ENCODE results near the gene ADCY2.

ADCY2 gene

DNA sequence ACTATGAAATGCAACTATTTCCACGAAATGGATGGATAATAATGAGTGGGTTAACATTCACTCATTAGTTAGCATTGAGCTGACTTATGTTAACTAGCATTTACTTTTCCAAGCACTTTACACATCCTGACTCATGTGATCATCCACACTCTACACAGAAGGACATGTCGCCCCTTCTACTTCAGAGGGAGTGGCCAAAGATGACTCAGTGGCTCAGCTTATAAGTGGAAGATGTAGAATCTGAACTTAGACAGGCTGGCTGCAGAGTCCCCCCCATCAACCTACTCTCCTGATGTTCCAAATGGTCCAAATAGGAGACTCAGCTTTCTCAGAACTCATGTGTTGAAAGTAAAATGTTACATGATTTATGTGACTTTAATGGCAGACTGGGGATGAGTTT, 146.0 kb downstream of the ADCY2 start:
- no peaks in the 10 kb centered on the region for H3K9me3 ChIP-seq (ENCODE audit: control insufficient read depth, low read length)
- WGBS = 50% methylated on average over 1 of the region's 2 CpGs

GRCh38 chr5:7546555-7546954, 150.6 kb downstream of the ADCY2 start:
- H2BK120ac ChIP-seq (ENCODE audit: low read depth, low read length) = no peak overlapping the region
- H3K27me3 ChIP-seq (ENCODE audit: control insufficient read depth in 1 of 2, insufficient read depth in 1 of 2, low read length in 2 of 2) = no peaks in the 10 kb centered on the region
- H3K14ac ChIP-seq (ENCODE audit: low read length in 2 of 2) = no peak overlapping the region
- no peaks in the 10 kb centered on the region for H3K9me3 ChIP-seq (ENCODE audit: control insufficient read depth, low read length)
- no peak overlapping the region for H3K4me2 ChIP-seq (ENCODE audit: low read length, poor library complexity, severe bottlenecking)
- H3K79me1 ChIP-seq (replicated peaks; ENCODE audit: low read length, poor library complexity, severe bottlenecking) = no peaks in the 10 kb centered on the region
- no peak overlapping the region for H3K23ac ChIP-seq (ENCODE audit: low read length in 2 of 2)
- 75% methylated on average over 5 of the region's 6 CpGs for WGBS
- H3K4ac ChIP-seq (ENCODE audit: low read depth in 1 of 2, low read length in 2 of 2) = no peak overlapping the region
- H3K4me3 ChIP-seq (ENCODE audit: insufficient read depth in 1 of 2, low read depth in 1 of 2, low read length in 2 of 2) = no peak overlapping the region
- no peak overlapping the region for H4K8ac ChIP-seq (ENCODE audit: low read length)
- no peak overlapping the region for H3K27ac ChIP-seq (ENCODE audit: low read length, poor library complexity, severe bottlenecking)
- no peak overlapping the region for H4K91ac ChIP-seq (ENCODE audit: low read length)
- H2BK15ac ChIP-seq (ENCODE audit: low read depth, poor library complexity, severe bottlenecking) = no peak overlapping the region
- no peak overlapping the region for H2BK5ac ChIP-seq (ENCODE audit: low read depth, low read length, poor library complexity, severe bottlenecking)
- no peak overlapping the region for H2AFZ ChIP-seq (ENCODE audit: low read depth, low read length)
- H3K36me3 ChIP-seq (ENCODE audit: control insufficient read depth in 1 of 2, insufficient read depth in 2 of 2, low read depth in 1 of 2, low read length in 2 of 2) = no peaks in the 10 kb centered on the region
- no peak overlapping the region for H2BK12ac ChIP-seq (ENCODE audit: low read length in 2 of 2)
- no peak overlapping the region for H2AK5ac ChIP-seq (ENCODE audit: low read length, severe bottlenecking)
- DNase-seq = no peak
- no peaks in the 10 kb centered on the region for H3K4me1 ChIP-seq (ENCODE audit: control insufficient read depth, insufficient read depth, low read depth, low read length)
- no peak overlapping the region for H3K9ac ChIP-seq (ENCODE audit: low read length)
- H3K18ac ChIP-seq (ENCODE audit: low read depth in 1 of 2, low read length in 2 of 2) = no peak overlapping the region

More for the DNA sequence above, 146.0 kb downstream of the ADCY2 start:
- H3K4me2 ChIP-seq (ENCODE audit: low read length, poor library complexity, severe bottlenecking) = no peak overlapping the region
- no peak overlapping the region for H3K9ac ChIP-seq (ENCODE audit: low read length)
- DNase-seq = no peak
- no peak overlapping the region for H4K91ac ChIP-seq (ENCODE audit: low read length)
- H2BK15ac ChIP-seq (ENCODE audit: low read depth, poor library complexity, severe bottlenecking) = no peak overlapping the region
- no peaks in the 10 kb centered on the region for H3K79me1 ChIP-seq (replicated peaks; ENCODE audit: low read length, poor library complexity, severe bottlenecking)
- H4K8ac ChIP-seq (ENCODE audit: low read length) = no peak overlapping the region
- no peak overlapping the region for H3K4me3 ChIP-seq (ENCODE audit: insufficient read depth in 1 of 2, low read depth in 1 of 2, low read length in 2 of 2)
- H3K18ac ChIP-seq (ENCODE audit: low read depth in 1 of 2, low read length in 2 of 2) = no peak overlapping the region
- no peak overlapping the region for H3K4ac ChIP-seq (ENCODE audit: low read depth in 1 of 2, low read length in 2 of 2)
- no peak overlapping the region for H2BK5ac ChIP-seq (ENCODE audit: low read depth, low read length, poor library complexity, severe bottlenecking)
- no peak overlapping the region for H2BK12ac ChIP-seq (ENCODE audit: low read length in 2 of 2)
- H3K27ac ChIP-seq (ENCODE audit: low read length, poor library complexity, severe bottlenecking) = no peak overlapping the region
- no peak overlapping the region for H3K14ac ChIP-seq (ENCODE audit: low read length in 2 of 2)
- no peaks in the 10 kb centered on the region for H3K36me3 ChIP-seq (ENCODE audit: control insufficient read depth in 1 of 2, insufficient read depth in 2 of 2, low read depth in 1 of 2, low read length in 2 of 2)
- H3K27me3 ChIP-seq (ENCODE audit: control insufficient read depth in 1 of 2, insufficient read depth in 1 of 2, low read length in 2 of 2) = no peaks in the 10 kb centered on the region
- H2AFZ ChIP-seq (ENCODE audit: low read depth, low read length) = no peak overlapping the region
- no peaks in the 10 kb centered on the region for H3K4me1 ChIP-seq (ENCODE audit: control insufficient read depth, insufficient read depth, low read depth, low read length)
- H2AK5ac ChIP-seq (ENCODE audit: low read length, severe bottlenecking) = no peak overlapping the region
- H2BK120ac ChIP-seq (ENCODE audit: low read depth, low read length) = no peak overlapping the region
- H3K23ac ChIP-seq (ENCODE audit: low read length in 2 of 2) = no peak overlapping the region

- DNase-seq = no peak
- no peaks in the 10 kb centered on the region for H3K9me3 ChIP-seq (ENCODE audit: control insufficient read depth, low read length)
- no peaks in the 10 kb centered on the region for H3K27me3 ChIP-seq (ENCODE audit: control insufficient read depth in 1 of 2, insufficient read depth in 1 of 2, low read length in 2 of 2)
- H2BK12ac ChIP-seq (ENCODE audit: low read length in 2 of 2) = no peak overlapping the region
- H4K91ac ChIP-seq (ENCODE audit: low read length) = no peak overlapping the region
- H4K8ac ChIP-seq (ENCODE audit: low read length) = no peak overlapping the region
- no peak overlapping the region for H3K4me2 ChIP-seq (ENCODE audit: low read length, poor library complexity, severe bottlenecking)
- no peak overlapping the region for H2BK5ac ChIP-seq (ENCODE audit: low read depth, low read length, poor library complexity, severe bottlenecking)
- H2BK120ac ChIP-seq (ENCODE audit: low read depth, low read length) = no peak overlapping the region
- no peak overlapping the region for H3K14ac ChIP-seq (ENCODE audit: low read length in 2 of 2)
- no peaks in the 10 kb centered on the region for H3K4me1 ChIP-seq (ENCODE audit: control insufficient read depth, insufficient read depth, low read depth, low read length)
- no peak overlapping the region for H2AFZ ChIP-seq (ENCODE audit: low read depth, low read length)
- H3K4me3 ChIP-seq (ENCODE audit: insufficient read depth in 1 of 2, low read depth in 1 of 2, low read length in 2 of 2) = no peak overlapping the region
- H3K79me1 ChIP-seq (replicated peaks; ENCODE audit: low read length, poor library complexity, severe bottlenecking) = no peaks in the 10 kb centered on the region
- whole genome bisulfite sequencing = 23% methylated on average over 2 of the region's 2 CpGs
- no peak overlapping the region for H2BK15ac ChIP-seq (ENCODE audit: low read depth, poor library complexity, severe bottlenecking)
- H3K23ac ChIP-seq (ENCODE audit: low read length in 2 of 2) = no peak overlapping the region
- no peak overlapping the region for H2AK5ac ChIP-seq (ENCODE audit: low read length, severe bottlenecking)
- H3K18ac ChIP-seq (ENCODE audit: low read depth in 1 of 2, low read length in 2 of 2) = no peak overlapping the region
- no peak overlapping the region for H3K4ac ChIP-seq (ENCODE audit: low read depth in 1 of 2, low read length in 2 of 2)
- H3K27ac ChIP-seq (ENCODE audit: low read length, poor library complexity, severe bottlenecking) = no peak overlapping the region
- H3K36me3 ChIP-seq (ENCODE audit: control insufficient read depth in 1 of 2, insufficient read depth in 2 of 2, low read depth in 1 of 2, low read length in 2 of 2) = no peaks in the 10 kb centered on the region
- H3K9ac ChIP-seq (ENCODE audit: low read length) = no peak overlapping the region
Measured at GRCh38 chr5:7548596-7548995, 152.7 kb downstream of the ADCY2 start.

GRCh38 chr5:7565559-7565958, 169.6 kb downstream of the ADCY2 start:
- no peak overlapping the region for H4K8ac ChIP-seq (ENCODE audit: low read length)
- H2AK5ac ChIP-seq (ENCODE audit: low read length, severe bottlenecking) = no peak overlapping the region
- no peak overlapping the region for H3K4ac ChIP-seq (ENCODE audit: low read depth in 1 of 2, low read length in 2 of 2)
- no peak overlapping the region for H2BK12ac ChIP-seq (ENCODE audit: low read length in 2 of 2)
- H3K23ac ChIP-seq (ENCODE audit: low read length in 2 of 2) = no peak overlapping the region
- H3K4me3 ChIP-seq (ENCODE audit: insufficient read depth in 1 of 2, low read depth in 1 of 2, low read length in 2 of 2) = no peak overlapping the region
- no peak overlapping the region for H2BK5ac ChIP-seq (ENCODE audit: low read depth, low read length, poor library complexity, severe bottlenecking)
- no peaks in the 10 kb centered on the region for H3K9me3 ChIP-seq (ENCODE audit: control insufficient read depth, low read length)
- H3K27ac ChIP-seq (ENCODE audit: low read length, poor library complexity, severe bottlenecking) = no peak overlapping the region
- no peak overlapping the region for H2AFZ ChIP-seq (ENCODE audit: low read depth, low read length)
- no peaks in the 10 kb centered on the region for H3K27me3 ChIP-seq (ENCODE audit: control insufficient read depth in 1 of 2, insufficient read depth in 1 of 2, low read length in 2 of 2)
- H2BK15ac ChIP-seq (ENCODE audit: low read depth, poor library complexity, severe bottlenecking) = no peak overlapping the region
- no peak overlapping the region for H4K91ac ChIP-seq (ENCODE audit: low read length)
- no peak overlapping the region for H3K9ac ChIP-seq (ENCODE audit: low read length)
- no peaks in the 10 kb centered on the region for H3K79me1 ChIP-seq (replicated peaks; ENCODE audit: low read length, poor library complexity, severe bottlenecking)
- no peak overlapping the region for H3K4me2 ChIP-seq (ENCODE audit: low read length, poor library complexity, severe bottlenecking)
- no peak overlapping the region for H3K18ac ChIP-seq (ENCODE audit: low read depth in 1 of 2, low read length in 2 of 2)
- DNase-seq = no peak
- H3K14ac ChIP-seq (ENCODE audit: low read length in 2 of 2) = no peak overlapping the region
- H3K4me1 ChIP-seq (ENCODE audit: control insufficient read depth, insufficient read depth, low read depth, low read length) = no peaks in the 10 kb centered on the region
- no peak overlapping the region for H2BK120ac ChIP-seq (ENCODE audit: low read depth, low read length)
- no peaks in the 10 kb centered on the region for H3K36me3 ChIP-seq (ENCODE audit: control insufficient read depth in 1 of 2, insufficient read depth in 2 of 2, low read depth in 1 of 2, low read length in 2 of 2)
- WGBS = 96% methylated on average over 2 of the region's 2 CpGs
